Activated T-cell treated with anti-CD3 and anti-CD28 coated beads, Interleukin-2, amount 50 U/mL, for 4 hours (primary cell): Measurements from ENCODE around the gene COL6A2. TPM values are rescaled to one million over a fixed set of nuclear protein-coding genes. Genes with fewer than 3 reads are reported as not detected.
"Not testable (repeated sequence)": the region's sequence is repeated elsewhere in the genome, so short reads cannot be mapped to it uniquely, and the experiment has no call there.

Experiments
- ATAC-seq, 2 donors: fragments of 200-7000 bp; cut with Tn5 transposase; one replicate each; pipeline ENCODE4 v1.10.0; 2021
- DNase-seq: peaks from one replicate; pipeline ENCODE4 v3.0.0-alpha.2; 2020
- H3K27me3 Mint-ChIP-seq: one replicate; pipeline ENCODE4 v1.8.0; 2021; ENCODE audit warnings: low read depth, mixed read lengths
- H3K36me3 Mint-ChIP-seq: one replicate; pipeline ENCODE4 v1.8.0; 2022; ENCODE audit warnings: mixed read lengths; ENCODE audit not compliant: insufficient read depth
- H3K4me1 Mint-ChIP-seq: one replicate; pipeline ENCODE4 v1.8.0; 2021; ENCODE audit warnings: low read depth, mixed read lengths
- H3K4me3 Mint-ChIP-seq: one replicate; pipeline ENCODE4 v1.8.0; 2021; ENCODE audit warnings: mild to moderate bottlenecking, moderate library complexity, mixed read lengths
- H3K9me3 Mint-ChIP-seq: one replicate; pipeline ENCODE4 v1.8.0; 2021; ENCODE audit warnings: mixed read lengths
- total RNA-seq, 3 donors: library from RNA; stranded (reverse); gene quantifications; one replicate each; pipeline ENCODE4 v1.2.1, GENCODE V29; 2021

Gene COL6A2
- total RNA-seq, 3 donors from 2014 or later, result 4.8 to 7.7 (median 5.7) TPM

GRCh38 chr21:46136739-46137349 is 38.9 kb downstream of the COL6A2 start:
- peaks cover 8% of the 10 kb centered on the region for H3K27me3 Mint-ChIP-seq
- H3K36me3 Mint-ChIP-seq, result no peaks in the 10 kb centered on the region
- no peaks in the 10 kb centered on the region for H3K9me3 Mint-ChIP-seq
- ATAC-seq (no peak), DNase-seq (no peak)
- no peaks in the 10 kb centered on the region for H3K4me1 Mint-ChIP-seq
- no peak overlapping the region for H3K4me3 Mint-ChIP-seq

- DNase-seq (no peak), ATAC-seq (no peak)
- Mint-ChIP-seq H3K27me3 (peaks cover 8% of the 10 kb centered on the region), H3K9me3 (no peaks in the 10 kb centered on the region), H3K4me3 (no peak overlapping the region), H3K36me3 (no peaks in the 10 kb centered on the region), H3K4me1 (peaks cover 2% of the 10 kb centered on the region)
These were observed 40.0 kb downstream of the COL6A2 start for GRCh38 chr21:46137908-46138307.

GRCh38 chr21:46138383-46138970 is 40.6 kb downstream of the COL6A2 start:
- Mint-ChIP-seq H3K9me3 (no peaks in the 10 kb centered on the region), H3K4me3 (no peak overlapping the region), H3K27me3 (peaks cover 8% of the 10 kb centered on the region), H3K4me1 (peaks cover 3% of the 10 kb centered on the region), H3K36me3 (no peaks in the 10 kb centered on the region)
- ATAC-seq (no peak), DNase-seq (no peak)

GRCh38 chr21:46139686-46140085 is 41.8 kb downstream of the COL6A2 start:
- DNase-seq (no peak), ATAC-seq (no peak)
- Mint-ChIP-seq H3K4me1 (peaks cover 10% of the 10 kb centered on the region), H3K36me3 (no peaks in the 10 kb centered on the region), H3K9me3 (no peaks in the 10 kb centered on the region), H3K4me3 (no peak overlapping the region), H3K27me3 (peaks cover 8% of the 10 kb centered on the region)

- H3K27me3 Mint-ChIP-seq, DNase-seq, H3K36me3 Mint-ChIP-seq, ATAC-seq, H3K9me3 Mint-ChIP-seq, H3K4me3 Mint-ChIP-seq: not testable (repeated sequence)
- peaks cover 11% of the 10 kb centered on the region for H3K4me1 Mint-ChIP-seq
These were observed 42.6 kb downstream of the COL6A2 start for GRCh38 chr21:46140352-46141003.

- peaks cover 6% of the 10 kb centered on the region for H3K27me3 Mint-ChIP-seq
- ATAC-seq (no peak), DNase-seq (no peak)
- H3K9me3 Mint-ChIP-seq, result no peaks in the 10 kb centered on the region
- H3K36me3 Mint-ChIP-seq, result no peaks in the 10 kb centered on the region
- no peak overlapping the region for H3K4me3 Mint-ChIP-seq
- H3K4me1 Mint-ChIP-seq, result peaks cover 11% of the 10 kb centered on the region
These were observed 44.1 kb downstream of the COL6A2 start for GRCh38 chr21:46141767-46142581.

GRCh38 chr21:46142582-46143473 is 44.9 kb downstream of the COL6A2 start:
- ATAC-seq, result no peak
- Mint-ChIP-seq H3K4me1 (peaks cover 11% of the 10 kb centered on the region), H3K36me3 (no peaks in the 10 kb centered on the region), H3K9me3 (no peaks in the 10 kb centered on the region), H3K4me3 (no peak overlapping the region), H3K27me3 (peaks cover 4% of the 10 kb centered on the region)
- no peak for DNase-seq

GRCh38 chr21:46144464-46145070 is 46.7 kb downstream of the COL6A2 start:
- no peak for ATAC-seq
- no peaks in the 10 kb centered on the region for H3K27me3 Mint-ChIP-seq
- H3K36me3 Mint-ChIP-seq, result no peaks in the 10 kb centered on the region
- peaks cover 11% of the 10 kb centered on the region for H3K4me1 Mint-ChIP-seq
- DNase-seq, result no peak
- H3K4me3 Mint-ChIP-seq, result peak overlapping the region; percentile 31
- no peaks in the 10 kb centered on the region for H3K9me3 Mint-ChIP-seq

- H3K36me3 Mint-ChIP-seq, result no peaks in the 10 kb centered on the region
- no peaks in the 10 kb centered on the region for H3K27me3 Mint-ChIP-seq
- H3K4me1 Mint-ChIP-seq, result peaks cover 11% of the 10 kb centered on the region
- no peak for DNase-seq
- H3K4me3 Mint-ChIP-seq, result no peak overlapping the region
- no peak for ATAC-seq
- no peaks in the 10 kb centered on the region for H3K9me3 Mint-ChIP-seq
These were observed 47.4 kb downstream of the COL6A2 start for GRCh38 chr21:46145159-46145839.

GRCh38 chr21:46145840-46146691 is 48.2 kb downstream of the COL6A2 start:
- Mint-ChIP-seq H3K27me3 (no peaks in the 10 kb centered on the region), H3K9me3 (no peaks in the 10 kb centered on the region), H3K4me1 (peaks cover 11% of the 10 kb centered on the region), H3K4me3 (no peak overlapping the region), H3K36me3 (no peaks in the 10 kb centered on the region)
- DNase-seq, result no peak
- no peak for ATAC-seq

- Mint-ChIP-seq H3K4me3 (no peak overlapping the region), H3K27me3 (no peaks in the 10 kb centered on the region), H3K4me1 (peaks cover 11% of the 10 kb centered on the region), H3K36me3 (no peaks in the 10 kb centered on the region), H3K9me3 (no peaks in the 10 kb centered on the region)
- ATAC-seq (no peak), DNase-seq (no peak)
These were observed 48.9 kb downstream of the COL6A2 start for GRCh38 chr21:46146856-46147255.

GRCh38 chr21:46147429-46147828 is 49.5 kb downstream of the COL6A2 start:
- H3K36me3 Mint-ChIP-seq, H3K27me3 Mint-ChIP-seq, ATAC-seq, H3K9me3 Mint-ChIP-seq, H3K4me3 Mint-ChIP-seq: not testable (repeated sequence)
- peak; percentile 30 for DNase-seq
- H3K4me1 Mint-ChIP-seq, result peaks cover 11% of the 10 kb centered on the region
